HepG2 (cell line): Measurements from ENCODE around the gene CTNNA1. TPM values are rescaled to one million over a fixed set of nuclear protein-coding genes. Genes with fewer than 3 reads are reported as not detected.

Source experiments
- ATAC-seq: fragments of 200-7000 bp; cut with Tn5 transposase; 3 replicates; pipeline ENCODE4 v1.9.1; 2020; ENCODE audit warnings: mild to moderate bottlenecking, moderate library complexity
- BruUV-seq: library from RNA; stranded (reverse); fragments of 400-500 nt; replicated peaks from 2 replicates; lab custom pipeline; 2021; lab: Mats Ljungman, UMichigan
- CTCF ChIA-PET: fragments of 300-600 bp; formaldehyde crosslinking; extraction: SDS; loops from one replicate; lab custom pipeline; 2021; ENCODE audit warnings: low total read pairs, inconsistent platforms, low intra/inter-chr PET ratio; lab: Yijun Ruan, JAX
- POLR2A ChIA-PET: fragments of 350-600 bp; sonication (Branson Sonifier 250); formaldehyde crosslinking; loops from one replicate; lab custom pipeline; 2020; ENCODE audit warnings: antibody characterized with exemption, inconsistent platforms; lab: Yijun Ruan, JAX
- DNase-seq: peaks from one replicate; pipeline ENCODE4 v3.0.0-alpha.2; 2015; ENCODE audit warnings: low spot score
- FAIRE-seq: peaks from 3 replicates; lab custom pipeline; 2011; peaks lifted over from hg19 to GRCh38; lab: Jason Lieb, UNC
- H2AFZ ChIP-seq: one replicate; pipeline ENCODE4 v1.6.1; 2011; ENCODE audit warnings: low read length, inconsistent platforms
- H3K27ac ChIP-seq: fragments of 300-600 bp; 3 replicates; pipeline ENCODE4 v1.8.0; 2011; ENCODE audit warnings: mixed run types, mild to moderate bottlenecking, mixed read lengths, low read length, inconsistent platforms; ENCODE audit not compliant: insufficient read depth; ENCODE audit errors: extremely low read length
- H3K27me3 ChIP-seq, 2 experiments: fragments of 200-600 bp in 1 of 2; 2 replicates in 1 of 2; 3 replicates in 1 of 2; pipeline versions ENCODE4 v1.6.0 to v1.8.0; 2011; ENCODE audit warnings: low read length in 2 of 2, mild to moderate bottlenecking in 2 of 2, moderate library complexity in 2 of 2, inconsistent platforms in 1 of 2; ENCODE audit not compliant: insufficient read depth in 2 of 2, control insufficient read depth in 1 of 2
- H3K36me3 ChIP-seq, 2 experiments: fragments of 200-600 bp in 1 of 2; replicated peaks in 1 of 2; 2 replicates in 1 of 2; 3 replicates in 1 of 2; pipeline versions ENCODE4 v1.5.1 to v1.8.0; 2011; ENCODE audit warnings: low read length in 2 of 2, inconsistent platforms in 1 of 2; ENCODE audit not compliant: insufficient read depth in 2 of 2, control insufficient read depth in 1 of 2
- H3K4me1 ChIP-seq: 2 replicates; pipeline ENCODE4 v1.5.1; 2012; ENCODE audit warnings: low read length, inconsistent platforms; ENCODE audit not compliant: insufficient read depth
- H3K4me2 ChIP-seq: 2 replicates; pipeline ENCODE4 v1.6.0; 2011; ENCODE audit warnings: low read depth, low read length, inconsistent platforms
- H3K4me3 ChIP-seq, 3 experiments: fragments of 200-600 bp in 1 of 3; sonication (generic), shearing (Covaris generic) in 1 of 3; replicated peaks in 1 of 3; 2 replicates each; pipeline ENCODE4 v1.5.1; 2011 to 2016; ENCODE audit warnings: low read length in 3 of 3, inconsistent platforms in 2 of 3, low read depth in 2 of 3, mild to moderate bottlenecking in 2 of 3, control low read depth in 1 of 3, mixed read lengths in 1 of 3; ENCODE audit not compliant: insufficient read depth in 1 of 3
- H3K79me2 ChIP-seq: one replicate; pipeline ENCODE4 v1.6.1; 2011; ENCODE audit warnings: low read length, inconsistent platforms; ENCODE audit not compliant: insufficient read depth
- H3K9ac ChIP-seq: 2 replicates; pipeline ENCODE4 v1.6.0; 2011; ENCODE audit warnings: mild to moderate bottlenecking, low read depth, low read length, inconsistent platforms; ENCODE audit not compliant: insufficient read depth
- H3K9me3 ChIP-seq: 2 replicates; pipeline ENCODE4 v1.5.1; 2012; ENCODE audit warnings: mild to moderate bottlenecking, low read length
- H4K20me1 ChIP-seq: 2 replicates; pipeline ENCODE4 v1.6.0; 2011; ENCODE audit warnings: inconsistent platforms, mild to moderate bottlenecking, low read length, moderate library complexity; ENCODE audit not compliant: insufficient read depth
- ARNT2 ChIP-seq: sonication (generic); formaldehyde crosslinking; IDR thresholded peaks from 2 replicates; pipeline ENCODE4 v1.8.0; 2022; ENCODE audit warnings: mild to moderate bottlenecking, low read depth, missing genetic modification reagents, moderate library complexity
- BRD4 ChIP-seq: sonication (generic); formaldehyde crosslinking; IDR thresholded peaks from 2 replicates; pipeline ENCODE4 v1.4.0; 2020; ENCODE audit warnings: missing genetic modification reagents
- IKZF5 ChIP-seq: IDR thresholded peaks from 2 replicates; pipeline ENCODE4 v1.6.1; 2018; ENCODE audit warnings: missing genetic modification reagents, mild to moderate bottlenecking, missing compliant biosample characterization
- ISX ChIP-seq: sonication (generic); formaldehyde crosslinking; conservative IDR thresholded peaks from 2 replicates; pipeline ENCODE4 v1.5.0; 2020; ENCODE audit warnings: missing genetic modification reagents
- KAT7 ChIP-seq: IDR thresholded peaks from 2 replicates; pipeline ENCODE4 v1.6.1; 2018; ENCODE audit warnings: borderline replicate concordance, missing compliant biosample characterization
- KLF13 ChIP-seq: sonication (generic); formaldehyde crosslinking; IDR thresholded peaks from 2 replicates; pipeline ENCODE4 v1.4.0; 2020; ENCODE audit warnings: mild to moderate bottlenecking, missing genetic modification reagents
- REPIN1 ChIP-seq: sonication (generic); formaldehyde crosslinking; IDR thresholded peaks from 2 replicates; pipeline ENCODE4 v1.8.0; 2022; ENCODE audit warnings: missing genetic modification reagents, low read depth, mild to moderate bottlenecking, borderline replicate concordance
- SALL2 ChIP-seq: sonication (generic); formaldehyde crosslinking; IDR thresholded peaks from 2 replicates; pipeline ENCODE4 v1.8.1; 2023; ENCODE audit warnings: mild to moderate bottlenecking, missing genetic modification reagents, inconsistent platforms
- ZC3H4 ChIP-seq: sonication (generic); formaldehyde crosslinking; IDR thresholded peaks from 2 replicates; pipeline ENCODE4 v1.4.0; 2020; ENCODE audit warnings: missing genetic modification reagents, borderline replicate concordance
- ZNF24 ChIP-seq: fragments of 450-650 bp; IDR thresholded peaks from 2 replicates; pipeline ENCODE4 v1.6.1; 2017; ENCODE audit warnings: antibody characterized with exemption, mild to moderate bottlenecking
- ZNF292 ChIP-seq: sonication (generic); formaldehyde crosslinking; IDR thresholded peaks from 2 replicates; pipeline ENCODE4 v1.8.1; 2022; ENCODE audit warnings: mild to moderate bottlenecking, low read depth, missing genetic modification reagents, borderline replicate concordance
- ZNF333 ChIP-seq: sonication (generic); formaldehyde crosslinking; IDR thresholded peaks from 2 replicates; pipeline ENCODE4 v1.4.0; 2020; ENCODE audit warnings: mild to moderate bottlenecking, missing genetic modification reagents, borderline replicate concordance
- WGBS: methylation state at CpG from one replicate; pipeline ENCODE4 v1.1.6; 2017; ENCODE audit warnings: low lambda C conversion rate; 5-methylcytosine and 5-hydroxymethylcytosine counted together
- in situ Hi-C: cut with HindIII; loops from 2 replicates; pipeline ENCODE4 v1.10.0; 2017; ENCODE audit warnings: low pct_unique_long_range_greater_than_20kb; ENCODE audit not compliant: extremely low pct_ligation_motif_present
- intact Hi-C: fragments of 100-400 bp; cut with micrococcal nuclease; formaldehyde crosslinking; loops from one replicate; pipeline ENCODE4 v1.10.0; 2022; ENCODE audit not compliant: unreplicated experiment
- polyA plus RNA-seq, 8 experiments: library from polyadenylated mRNA; depleted of rRNA in 3 of 8; stranded (reverse) in 7 of 8; unstranded in 1 of 8; fragments of >200 nt; fragmentation: Illumina TruSeq in 4 of 8; extraction: Trizol in 4 of 8; gene quantifications; 2 replicates each; pipeline versions ENCODE4 v1.2.1 to v1.2.3, GENCODE V29; 2011 to 2016; ENCODE audit warnings: low read depth in 4 of 8, missing spikeins in 1 of 8, mixed read lengths in 1 of 8; ENCODE audit not compliant: insufficient read depth in 1 of 8
- total RNA-seq, 5 experiments: library from RNA; depleted of rRNA; stranded (reverse); fragments of >200 nt; fragmentation: Illumina TruSeq; extraction: Trizol; gene quantifications; 2 replicates each; pipeline ENCODE4 v1.2.3, GENCODE V29; 2016; ENCODE audit warnings: low read depth in 1 of 5
- TF ChIP-seq, protein P1 (sequence below): sonication (generic); formaldehyde crosslinking; IDR thresholded peaks from 2 replicates; pipeline ENCODE4 v1.5.1; 2020; ENCODE audit warnings: missing genetic modification reagents, mild to moderate bottlenecking, borderline replicate concordance
- TF ChIP-seq, protein P2 (sequence below): sonication (generic); formaldehyde crosslinking; IDR thresholded peaks from 2 replicates; pipeline ENCODE4 v1.8.0; 2022; ENCODE audit warnings: missing genetic modification reagents, mild to moderate bottlenecking, inconsistent platforms, borderline replicate concordance

CTNNA1 gene
- total and polyA plus RNA-seq, 2 of the 13 experiments (the other 11 are each of a cell fraction or from before 2014, with no cell fraction given) = 66.8 to 162 TPM

DNA sequence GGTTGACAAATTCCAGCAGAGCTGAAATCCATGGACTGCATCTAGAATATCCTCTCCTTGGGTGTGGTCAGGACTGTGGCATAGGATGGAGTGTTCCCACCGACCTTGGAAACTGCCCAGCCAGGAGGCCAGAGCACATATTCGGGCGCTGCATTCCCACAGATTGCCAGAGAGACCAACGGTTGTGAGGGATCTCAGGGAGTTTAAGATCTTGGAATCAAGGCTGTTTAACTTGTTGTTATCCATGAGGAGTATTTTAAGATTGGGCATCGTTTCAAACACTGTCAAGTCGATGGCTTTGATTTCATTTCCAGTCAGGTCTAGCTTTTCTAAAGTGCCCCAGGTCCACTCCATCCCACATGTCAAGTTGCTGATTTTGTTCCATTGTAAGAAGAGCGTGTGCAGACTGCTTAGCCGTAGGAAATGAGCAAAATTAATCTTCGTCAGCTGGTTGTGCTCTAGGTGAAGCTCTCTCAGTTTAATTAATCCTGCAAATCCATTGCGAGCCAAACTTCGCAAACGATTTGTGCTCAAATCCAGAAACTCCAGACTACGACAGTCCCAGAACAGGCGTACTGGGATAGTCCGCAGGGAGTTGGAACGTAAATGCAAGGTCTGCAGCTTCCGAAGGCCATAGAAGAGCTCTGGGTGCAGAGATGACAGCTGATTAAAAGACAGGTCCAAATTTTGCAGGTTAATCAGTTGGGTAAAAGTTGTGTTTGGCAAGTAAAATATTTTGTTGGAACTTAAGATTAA, 120.4 kb downstream of the CTNNA1 start:
- intact Hi-C loops = no loop called here
- Histone ChIP-seq H2AFZ (no peak overlapping the region), H3K36me3 (0 out of 5 replicates have a peak, but pooled peaks cover 1 to 9% of the 10 kb centered on the region in 2 experiments), H3K27me3 (no peaks in the 10 kb centered on the region), H3K4me3 (no peak overlapping the region), H4K20me1 (peaks cover 57% of the 10 kb centered on the region), H3K79me2 (peaks cover 11% of the 10 kb centered on the region), H3K27ac (no peak overlapping the region), H3K4me2 (no peak overlapping the region), H3K9me3 (no peaks in the 10 kb centered on the region), H3K9ac (no peak overlapping the region), H3K4me1 (peaks cover 32% of the 10 kb centered on the region)
- ATAC-seq (no peak), FAIRE-seq (no peak), DNase-seq (no peak)
- BruUV-seq = no TSS peak
- POLR2A ChIA-PET = no interaction called here
- 95% methylated on average over 17 of the region's 17 CpGs for WGBS
- CTCF ChIA-PET = no interaction called here
- in situ Hi-C loops = no loop called here
- TF ChIP-seq IKZF5 (CRISPR knock-in tag) (no peak), SALL2 (CRISPR knock-in tag) (no peak), KLF13 (CRISPR knock-in tag) (no peak), BRD4 (CRISPR knock-in tag) (no peak), ISX (no peak), ZNF292 (no peak), KAT7 (CRISPR knock-in tag) (no peak), ZNF24 (no peak), ARNT2 (CRISPR knock-in tag) (no peak), REPIN1 (CRISPR knock-in tag) (no peak), ZNF333 (no peak), ZC3H4 (CRISPR knock-in tag) (no peak)
- TF ChIP-seq, protein P1, sequence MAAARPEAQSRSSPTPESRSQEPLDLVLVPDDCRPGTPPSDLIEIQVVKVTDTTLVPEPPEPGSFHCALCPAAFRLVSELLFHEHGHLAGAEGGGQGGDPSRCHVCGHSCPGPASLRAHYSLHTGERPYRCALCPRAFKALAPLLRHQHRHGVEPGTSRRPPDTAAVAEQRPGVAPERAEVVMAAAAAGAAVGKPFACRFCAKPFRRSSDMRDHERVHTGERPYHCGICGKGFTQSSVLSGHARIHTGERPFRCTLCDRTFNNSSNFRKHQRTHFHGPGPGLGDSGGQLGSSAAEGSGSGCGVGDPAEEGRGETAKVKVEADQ (CRISPR knock-in tag) = no peak
- TF ChIP-seq, protein P2, sequence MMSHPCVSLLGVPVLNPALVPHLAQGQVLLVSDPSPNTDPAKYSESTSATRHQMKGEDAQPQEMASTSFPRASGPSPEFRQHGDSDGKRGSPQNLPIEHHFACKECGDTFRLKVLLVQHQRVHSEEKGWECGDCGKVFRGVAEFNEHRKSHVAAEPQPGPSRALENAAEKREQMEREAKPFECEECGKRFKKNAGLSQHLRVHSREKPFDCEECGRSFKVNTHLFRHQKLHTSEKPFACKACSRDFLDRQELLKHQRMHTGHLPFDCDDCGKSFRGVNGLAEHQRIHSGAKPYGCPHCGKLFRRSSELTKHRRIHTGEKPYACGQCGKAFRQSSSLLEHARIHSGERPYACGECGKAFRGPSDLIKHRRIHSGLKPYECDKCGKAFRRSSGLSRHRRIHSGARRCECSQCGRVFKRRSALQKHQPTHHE (CRISPR knock-in tag) = no peak
